NT2/D1 (cell line): ENCODE measurements around the gene RND3.

Source experiments
- SUZ12 ChIP-seq: IDR thresholded peaks from 2 replicates; pipeline ENCODE4 v1.6.1; 2011; ENCODE audit not compliant: insufficient read length, insufficient read depth; ENCODE audit errors: extremely low read depth
- YY1 ChIP-seq: IDR thresholded peaks from 2 replicates; pipeline ENCODE4 v1.6.1; 2011; ENCODE audit not compliant: insufficient read length, insufficient read depth
- ZNF274 ChIP-seq: IDR thresholded peaks from 2 replicates; pipeline ENCODE4 v1.6.1; 2011; ENCODE audit warnings: mild to moderate bottlenecking, low read depth, low read length

DNA sequence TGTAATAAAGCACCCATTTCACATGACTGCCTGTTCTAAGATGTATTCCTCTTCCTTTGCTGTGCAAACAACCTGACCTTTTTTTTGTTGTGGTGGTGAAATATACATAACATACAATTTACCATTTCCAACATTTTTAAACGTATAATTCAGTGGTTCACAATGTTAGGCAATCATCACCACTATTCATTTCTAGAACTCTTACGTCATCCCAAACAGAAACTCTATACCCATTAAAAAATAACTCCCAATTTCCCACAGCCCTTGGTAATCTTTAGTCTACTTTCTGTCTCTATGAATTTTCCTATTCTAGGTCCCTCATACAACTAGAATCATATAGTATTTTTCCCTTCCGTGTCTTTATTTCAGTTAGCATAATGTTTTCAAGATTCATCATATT is 36.7 kb downstream of the RND3 start:
- TF ChIP-seq YY1 (no peak), ZNF274 (no peak), SUZ12 (no peak)
